ENCODE measurements around the gene CACTIN.
"Not testable (repeated sequence)": the region's sequence is repeated elsewhere in the genome, so short reads cannot be mapped to it uniquely, and the experiment has no call there.

The CACTIN gene

GRCh38 chr19:3589439-3589838, 37.2 kb downstream of the CACTIN start:
- Mint-ChIP-seq H3K36me3 (ENCODE audit: low read depth) (no peaks in the 10 kb centered on the region), H3K27me3 (ENCODE audit: low read depth, poor library complexity) (peaks cover 70% of the 10 kb centered on the region), H3K4me3 (no peak overlapping the region), H3K4me1 (no peaks in the 10 kb centered on the region), H3K9me3 (peaks cover 19% of the 10 kb centered on the region), H3K27ac (no peak overlapping the region)
- no peak for TF ChIP-seq CTCF (IDR thresholded peaks at IDR 0.05)
- DNase-seq = no peak

GRCh38 chr19:3586707-3587346, 39.8 kb downstream of the CACTIN start:
- Mint-ChIP-seq H3K9me3 (peaks cover 19% of the 10 kb centered on the region), H3K4me3 (no peak overlapping the region), H3K27me3 (ENCODE audit: low read depth, poor library complexity) (peaks cover 70% of the 10 kb centered on the region), H3K4me1 (no peaks in the 10 kb centered on the region), H3K36me3 (ENCODE audit: low read depth) (no peaks in the 10 kb centered on the region), H3K27ac (no peak overlapping the region)
- no peak for DNase-seq
- no peak for TF ChIP-seq CTCF (IDR thresholded peaks at IDR 0.05)

- H3K36me3 Mint-ChIP-seq (ENCODE audit: low read depth) = no peaks in the 10 kb centered on the region
- peak; percentile 58 for TF ChIP-seq CTCF (IDR thresholded peaks at IDR 0.05)
- H3K27me3 Mint-ChIP-seq (ENCODE audit: low read depth, poor library complexity) = peaks cover 69% of the 10 kb centered on the region
- no peak overlapping the region for H3K27ac Mint-ChIP-seq
- no peaks in the 10 kb centered on the region for H3K4me1 Mint-ChIP-seq
- H3K4me3 Mint-ChIP-seq = no peak overlapping the region
- DNase-seq = peak; percentile 64
- H3K9me3 Mint-ChIP-seq = peaks cover 12% of the 10 kb centered on the region
Measured at GRCh38 chr19:3586127-3586626, 40.4 kb downstream of the CACTIN start.

GRCh38 chr19:3585301-3586126, 41.1 kb downstream of the CACTIN start, which contains the start of gene GIPC3:
Gene GIPC3, plus strand, starts transcription at chr19:3585478. Its CDS starts 120 bp downstream, at chr19:3585598.
- H3K4me3 Mint-ChIP-seq = no peak within 1 kb of the TSS
- H3K27ac Mint-ChIP-seq = no peak within 1 kb of the TSS
- peaks cover 74% of the 10 kb centered on the region for H3K27me3 Mint-ChIP-seq (ENCODE audit: low read depth, poor library complexity)
- H3K36me3 Mint-ChIP-seq (ENCODE audit: low read depth) = no peaks in the 10 kb centered on the region
- H3K4me1 Mint-ChIP-seq = no peaks in the 10 kb centered on the region
- no peak for TF ChIP-seq CTCF (IDR thresholded peaks at IDR 0.05)
- peaks cover 8% of the 10 kb centered on the region for H3K9me3 Mint-ChIP-seq
- DNase-seq = peak; percentile 57

GRCh38 chr19:3584036-3584802, 42.4 kb downstream of the CACTIN start:
- H3K36me3 Mint-ChIP-seq (ENCODE audit: low read depth); H3K9me3 Mint-ChIP-seq; H3K27ac Mint-ChIP-seq; H3K4me1 Mint-ChIP-seq; DNase-seq; H3K4me3 Mint-ChIP-seq: not testable (repeated sequence)
- H3K27me3 Mint-ChIP-seq (ENCODE audit: low read depth, poor library complexity) = peaks cover 86% of the 10 kb centered on the region

- H3K27me3 Mint-ChIP-seq (ENCODE audit: low read depth, poor library complexity) = peaks cover 88% of the 10 kb centered on the region
- not testable (repeated sequence) for H3K36me3 Mint-ChIP-seq (ENCODE audit: low read depth); H3K4me3 Mint-ChIP-seq; DNase-seq; H3K4me1 Mint-ChIP-seq; H3K27ac Mint-ChIP-seq; H3K9me3 Mint-ChIP-seq
Measured at GRCh38 chr19:3581792-3582191, 44.8 kb downstream of the CACTIN start.

Data from nephron progenitor cell (in vitro differentiated cells).